ENCODE measurements around the gene GJB1. TPM values are rescaled to one million over a fixed set of nuclear protein-coding genes. Genes with fewer than 3 reads are reported as not detected.
"Not testable (repeated sequence)": the region's sequence is repeated elsewhere in the genome, so short reads cannot be mapped to it uniquely, and the experiment has no call there.

The GJB1 gene
- total RNA-seq, 2 experiments from 2014 or later: not detected

- ATAC-seq (no peak), DNase-seq (peak; percentile 62)
- Mint-ChIP-seq H3K4me1 (peaks cover 29% of the 10 kb centered on the region), H3K4me3 (peak overlapping the region; percentile 83), H3K36me3 (peaks cover 3% of the 10 kb centered on the region), H3K27me3 (no peaks in the 10 kb centered on the region), H3K27ac (peak overlapping the region; percentile 90), H3K9me3 (ENCODE audit: low read depth) (no peaks in the 10 kb centered on the region)
- CTCF ChIA-PET: interaction anchor here (0.8 to 2.1 kb wide), 5 partner anchors 10 to 113 kb away, joined by 3 to 11 read pairs (median 8); partner anchors contain the start of genes NONO and TAF1
Observed at GRCh38 chrX:71253253-71254091, 30.4 kb downstream of the GJB1 start.

GRCh38 chrX:71254092-71254963 lies 31.3 kb downstream of the GJB1 start, which contains the start of gene ZMYM3:
ZMYM3 (minus strand) TSS chrX:71254140; CDS start chrX:71253255, 885 bp downstream.
- H3K4me1 Mint-ChIP-seq: peaks cover 29% of the 10 kb centered on the region
- peak within 1 kb of the TSS; percentile 83 for H3K4me3 Mint-ChIP-seq
- H3K36me3 Mint-ChIP-seq: no peaks in the 10 kb centered on the region
- CTCF ChIA-PET: interaction anchor here (0.6 to 2.1 kb wide), 7 partner anchors 11 to 284 kb away, joined by 3 to 11 read pairs (median 4); partner anchors contain the start of genes NONO and TAF1
- DNase-seq (peak; percentile 89), ATAC-seq (peak; percentile 92)
- no peaks in the 10 kb centered on the region for H3K9me3 Mint-ChIP-seq (ENCODE audit: low read depth)
- no peaks in the 10 kb centered on the region for H3K27me3 Mint-ChIP-seq
- H3K27ac Mint-ChIP-seq: peak within 1 kb of the TSS; percentile 90

- DNase-seq: no peak
- peak overlapping the region; percentile 83 for H3K4me3 Mint-ChIP-seq
- no peak for ATAC-seq
- CTCF ChIA-PET: no interaction called here
- no peaks in the 10 kb centered on the region for H3K36me3 Mint-ChIP-seq
- peaks cover 25% of the 10 kb centered on the region for H3K4me1 Mint-ChIP-seq
- H3K27ac Mint-ChIP-seq: peak overlapping the region; percentile 90
- H3K27me3 Mint-ChIP-seq: no peaks in the 10 kb centered on the region
- no peaks in the 10 kb centered on the region for H3K9me3 Mint-ChIP-seq (ENCODE audit: low read depth)
Observed at GRCh38 chrX:71256051-71256450, 33.0 kb downstream of the GJB1 start.

- no peak overlapping the region for H3K27ac Mint-ChIP-seq
- ATAC-seq (no peak), DNase-seq (no peak)
- no peaks in the 10 kb centered on the region for H3K36me3 Mint-ChIP-seq
- CTCF ChIA-PET: interaction anchor here (1.2 kb wide), 1 partner anchor 27 kb away, joined by 3 read pairs; the partner anchor contains the start of gene NONO
- no peaks in the 10 kb centered on the region for H3K9me3 Mint-ChIP-seq (ENCODE audit: low read depth)
- no peak overlapping the region for H3K4me3 Mint-ChIP-seq
- peaks cover 20% of the 10 kb centered on the region for H3K4me1 Mint-ChIP-seq
- no peaks in the 10 kb centered on the region for H3K27me3 Mint-ChIP-seq
Observed at GRCh38 chrX:71256856-71257255, 33.8 kb downstream of the GJB1 start.

- H3K36me3 Mint-ChIP-seq; CTCF ChIA-PET; H3K4me1 Mint-ChIP-seq; H3K27me3 Mint-ChIP-seq; ATAC-seq; DNase-seq; H3K4me3 Mint-ChIP-seq; H3K27ac Mint-ChIP-seq; H3K9me3 Mint-ChIP-seq (ENCODE audit: low read depth): not testable (repeated sequence)
Observed at GRCh38 chrX:71268624-71269023, 45.6 kb downstream of the GJB1 start.

- no peaks in the 10 kb centered on the region for H3K27me3 Mint-ChIP-seq
- no peaks in the 10 kb centered on the region for H3K9me3 Mint-ChIP-seq (ENCODE audit: low read depth)
- no peak for DNase-seq
- no peak for ATAC-seq
- H3K27ac Mint-ChIP-seq: no peak overlapping the region
- no peaks in the 10 kb centered on the region for H3K4me1 Mint-ChIP-seq
- H3K36me3 Mint-ChIP-seq: peaks cover 1% of the 10 kb centered on the region
- H3K4me3 Mint-ChIP-seq: no peak overlapping the region
- CTCF ChIA-PET: no interaction called here
Observed at GRCh38 chrX:71269801-71270395, 46.9 kb downstream of the GJB1 start.

- not testable (repeated sequence) for ATAC-seq
Observed at GRCh38 chrX:71272313-71272712, 49.3 kb downstream of the GJB1 start.

More at GRCh38 chrX:71272313-71272712, 49.3 kb downstream of the GJB1 start:
- H3K27ac Mint-ChIP-seq; H3K9me3 Mint-ChIP-seq (ENCODE audit: low read depth); DNase-seq; H3K4me1 Mint-ChIP-seq; H3K36me3 Mint-ChIP-seq; H3K4me3 Mint-ChIP-seq; CTCF ChIA-PET; H3K27me3 Mint-ChIP-seq: not testable (repeated sequence)

Other genes with a start within 250 kb of the GJB1 start
- 10 to 100 TPM; 37.1 to 46.2 TPM for gene SNX12, start 154.9 kb upstream of the GJB1 start, total RNA-seq
- 10 to 100 TPM; 14.6 to 15.1 TPM for gene FOXO4, start 127.4 kb upstream of the GJB1 start, total RNA-seq
- 10 to 100 TPM; 12.1 to 18.3 TPM for gene CXorf65, start 116.5 kb upstream of the GJB1 start, total RNA-seq
- 100 to 1,000 TPM; 370 to 512 TPM for gene IL2RG, start 111.6 kb upstream of the GJB1 start, total RNA-seq
- 10 to 100 TPM; 45.9 to 62.2 TPM for gene MED12, start 104.6 kb upstream of the GJB1 start, total RNA-seq
- gene NLGN3, start 78.4 kb upstream of the GJB1 start, total RNA-seq: 1 to 10 TPM in 1 of 2 experiments, under 1 TPM in 1; 0.87 to 1.3 TPM
- gene ZMYM3, start 30.9 kb downstream of the GJB1 start, total RNA-seq: 10 to 100 TPM; 25.8 to 29.1 TPM
- gene NONO, start 60.4 kb downstream of the GJB1 start, total RNA-seq: 100 to 1,000 TPM; 430 to 514 TPM
- 1 to 10 TPM; 5.6 to 6.3 TPM for gene ITGB1BP2, start 78.5 kb downstream of the GJB1 start, total RNA-seq
- 10 to 100 TPM; 35.3 to 46.1 TPM for gene TAF1, start 143.1 kb downstream of the GJB1 start, total RNA-seq

Measured in activated CD8-positive, alpha-beta memory T cell treated with anti-CD3 and anti-CD28 coated beads, Interleukin-2, amount 10 ng/mL, durations not matched to agents 7 days and 5 days (primary cell).